CD4-positive, alpha-beta memory T cell (primary cell): ENCODE data around the gene SLFN12. TPM values are rescaled to one million over a fixed set of nuclear protein-coding genes. Genes with fewer than 3 reads are reported as not detected.

ENCODE experiments used
- CTCF ChIA-PET: fragments of 350-600 bp; sonication (Branson Sonifier 250); formaldehyde crosslinking; loops from one replicate; lab custom pipeline; 2021; ENCODE audit warnings: inconsistent platforms; ENCODE audit not compliant: partially characterized antibody; lab: Charles Lee
- POLR2A ChIA-PET: fragments of 350-600 bp; sonication (Branson Sonifier 250); formaldehyde crosslinking; loops from one replicate; lab custom pipeline; 2021; ENCODE audit not compliant: partially characterized antibody; lab: Charles Lee
- DNase-seq, 5 donors: peaks; one replicate each; pipeline versions ENCODE4 v3.0.0 to v3.0.0-alpha.2; 2020 to 2022; ENCODE audit warnings: mixed read lengths in 1 of 5
- H3K27ac ChIP-seq: one replicate; pipeline ENCODE4 v1.7.0; 2013; ENCODE audit warnings: low read depth, low read length
- H3K27me3 ChIP-seq: 2 replicates; pipeline ENCODE4 v1.7.0; 2013; ENCODE audit warnings: mild to moderate bottlenecking, low read length, moderate library complexity; ENCODE audit not compliant: insufficient read depth
- H3K36me3 ChIP-seq: 2 replicates; pipeline ENCODE4 v1.7.0; 2013; ENCODE audit warnings: mild to moderate bottlenecking, low read length, moderate library complexity; ENCODE audit not compliant: insufficient read depth
- H3K4me1 ChIP-seq: 2 replicates; pipeline ENCODE4 v1.7.0; 2013; ENCODE audit warnings: mild to moderate bottlenecking, low read length, moderate library complexity; ENCODE audit not compliant: insufficient read depth
- H3K4me3 ChIP-seq, 2 donors: one replicate each; pipeline ENCODE4 v1.7.0; 2013; ENCODE audit warnings: low read length in 2 of 2, mild to moderate bottlenecking in 1 of 2
- H3K9me3 ChIP-seq, 2 donors: one replicate each; pipeline ENCODE4 v1.7.0; 2013; ENCODE audit warnings: low read length in 2 of 2, control low read depth in 1 of 2; ENCODE audit not compliant: control insufficient read depth in 1 of 2
- H3K27ac Mint-ChIP-seq, 7 donors: one replicate each; pipeline ENCODE4 v1.8.0; 2020 to 2021; ENCODE audit warnings: mixed read lengths in 7 of 7, mild to moderate bottlenecking in 6 of 7, inconsistent platforms in 3 of 7, moderate library complexity in 3 of 7
- H3K27me3 Mint-ChIP-seq, 2 donors: one replicate each; pipeline ENCODE4 v1.8.0; 2020 to 2021; ENCODE audit warnings: mixed read lengths in 2 of 2
- H3K36me3 Mint-ChIP-seq, 2 donors: one replicate each; pipeline ENCODE4 v1.8.0; 2020 to 2021; ENCODE audit warnings: mixed read lengths in 2 of 2, inconsistent platforms in 1 of 2, mild to moderate bottlenecking in 1 of 2
- H3K4me1 Mint-ChIP-seq, 4 donors: one replicate each; pipeline ENCODE4 v1.8.0; 2020 to 2021; ENCODE audit warnings: mixed read lengths in 4 of 4, mild to moderate bottlenecking in 1 of 4
- H3K4me3 Mint-ChIP-seq, 8 donors: one replicate each; pipeline ENCODE4 v1.8.0; 2020 to 2021; ENCODE audit warnings: mixed read lengths in 8 of 8, mild to moderate bottlenecking in 7 of 8, moderate library complexity in 6 of 8, inconsistent platforms in 3 of 8
- H3K9me3 Mint-ChIP-seq, 8 donors: one replicate each; pipeline ENCODE4 v1.8.0; 2020 to 2021; ENCODE audit warnings: mixed read lengths in 8 of 8, mild to moderate bottlenecking in 5 of 8, inconsistent platforms in 3 of 8, moderate library complexity in 1 of 8
- intact Hi-C: fragments of 100-400 bp; cut with micrococcal nuclease; formaldehyde crosslinking; loops from one replicate; pipeline ENCODE4 v1.15.1; 2023
- polyA plus RNA-seq, 2 donors: library from polyadenylated mRNA; unstranded; fragments of 300-500 nt; fragmentation: Illumina TruSeq; gene quantifications; one replicate each; pipeline ENCODE4 v1.2.3, GENCODE V29; 2021
- total RNA-seq, 2 experiments: library from RNA; stranded (reverse); gene quantifications; one replicate each; pipeline ENCODE4 v1.2.3, GENCODE V29; 2021

SLFN12 gene
- 1 to 10 TPM; 6.5 to 8.9 TPM for total RNA-seq
- 1 to 10 TPM in 1 of 2 donors, under 1 TPM in 1; 0.75 to 2.0 TPM for polyA plus RNA-seq

DNA sequence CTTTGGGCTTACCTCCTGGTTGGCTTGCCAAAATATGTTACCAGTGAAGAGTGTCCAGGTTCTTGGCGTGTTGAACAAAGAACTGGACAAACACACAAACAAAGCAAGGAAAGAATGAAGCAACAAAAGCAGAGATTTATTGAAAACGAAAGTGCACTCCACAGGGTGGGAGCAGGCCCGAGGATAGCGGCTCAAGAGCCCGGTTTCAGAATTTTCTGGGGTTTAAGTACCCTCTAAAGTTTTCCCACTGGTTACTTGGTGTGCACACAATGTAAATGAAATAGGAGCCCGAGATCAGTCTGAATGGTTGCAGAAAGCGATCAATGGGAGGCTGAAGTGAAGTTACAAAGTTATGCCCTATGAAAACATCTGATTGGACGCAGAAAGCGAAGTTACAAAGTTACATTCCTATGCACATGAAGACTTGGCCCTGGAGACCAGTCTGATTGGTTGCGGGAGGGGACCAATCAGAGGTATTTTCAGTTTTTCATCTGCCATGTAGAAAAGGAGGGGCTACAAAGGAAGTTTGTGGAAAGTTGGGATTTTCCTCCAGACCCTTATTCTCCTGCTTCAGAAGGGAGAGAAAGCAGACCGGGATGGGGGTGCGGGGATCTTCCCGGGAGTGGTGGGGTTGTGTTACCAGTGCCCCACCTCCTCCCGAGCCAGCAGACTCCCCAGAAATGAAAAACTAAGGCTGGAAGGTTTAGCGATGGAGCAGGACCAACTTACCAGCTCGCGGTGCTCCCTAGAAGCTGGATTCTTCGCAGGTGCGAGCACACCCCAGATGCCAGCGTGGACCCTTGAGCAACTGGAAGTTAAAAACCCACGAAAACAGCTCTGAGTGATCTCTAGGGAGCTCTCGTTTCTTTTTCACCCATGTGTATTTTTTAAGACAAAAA is at the start of gene SLFN12:
Gene SLFN12 (minus strand): TSS at position 325 of the 899 bp plus-strand sequence. CDS start 9,472 bp downstream, outside the sequence.
- Mint-ChIP-seq H3K27ac (peak within 1 kb of the TSS; percentile 88 to 97 (median 94)), H3K4me1 (peaks cover 32 to 68% (median 48%) of the 10 kb centered on the region in 4 donors), H3K9me3 (peaks cover 0 to 2% (median 0%) of the 10 kb centered on the region in 8 donors), H3K4me3 (peak within 1 kb of the TSS; percentile 93 to 100 (median 97)), H3K27me3 (no peaks in the 10 kb centered on the region), H3K36me3 (peaks cover 0 to 8% of the 10 kb centered on the region in 2 donors)
- peak within 1 kb of the TSS; percentile 79 to 83 for H3K4me3 ChIP-seq
- no peaks in the 10 kb centered on the region for H3K27me3 ChIP-seq
- ChIA-PET CTCF (interaction anchor here (1.2 to 2.2 kb wide), 4 partner anchors 16 to 120 kb away, joined by 5 to 10 read pairs (median 8); partner anchors contain the start of gene SLFN13), POLR2A (interaction anchor here (0.8 to 2.6 kb wide), 13 partner anchors 12 to 189 kb away, joined by 3 to 39 read pairs (median 6); partner anchors contain the start of genes PEX12, SLFN11, SLFN12L and SLFN13)
- H3K27ac ChIP-seq: peak within 1 kb of the TSS; percentile 61
- peaks cover 44% of the 10 kb centered on the region for H3K4me1 ChIP-seq
- no peaks in the 10 kb centered on the region for H3K36me3 ChIP-seq
- peak; percentile 67 to 74 (median 72) for DNase-seq
- intact Hi-C loops: loop anchor here (2.0 kb wide), 4 partner anchors 54 to 120 kb away; partner anchors contain the start of gene SLFN11
- H3K9me3 ChIP-seq: no peaks in the 10 kb centered on the region

- Mint-ChIP-seq H3K4me1 (peaks cover 40 to 73% (median 49%) of the 10 kb centered on the region in 4 donors), H3K36me3 (peaks cover 78 to 79% of the 10 kb centered on the region in 2 donors), H3K4me3 (peak overlapping the region in 3 of 8 donors; percentile 18 to 59 (median 56)), H3K9me3 (peaks cover 0 to 18% (median 4%) of the 10 kb centered on the region in 8 donors), H3K27ac (peak overlapping the region in 3 of 7 donors; percentile 17 to 77 (median 29)), H3K27me3 (no peaks in the 10 kb centered on the region)
- no peak overlapping the region for H3K27ac ChIP-seq
- intact Hi-C loops: no loop called here
- no peaks in the 10 kb centered on the region for H3K9me3 ChIP-seq
- peaks cover 19% of the 10 kb centered on the region for H3K4me1 ChIP-seq
- peaks cover 18% of the 10 kb centered on the region for H3K36me3 ChIP-seq
- H3K4me3 ChIP-seq: no peak overlapping the region
- no peaks in the 10 kb centered on the region for H3K27me3 ChIP-seq
- no peak for DNase-seq
- POLR2A ChIA-PET: interaction anchor here (1.0 kb wide), 1 partner anchor 236 kb away, joined by 3 read pairs; the partner anchor contains the start of gene SLFN5
- CTCF ChIA-PET: interaction anchor here (0.5 to 1.4 kb wide), 2 partner anchors 18 to 57 kb away, joined by 3 read pairs; no protein-coding TSS in a partner anchor
These were observed 47.0 kb upstream of the SLFN12 start for GRCh38 chr17:35479271-35479670.

DNA sequence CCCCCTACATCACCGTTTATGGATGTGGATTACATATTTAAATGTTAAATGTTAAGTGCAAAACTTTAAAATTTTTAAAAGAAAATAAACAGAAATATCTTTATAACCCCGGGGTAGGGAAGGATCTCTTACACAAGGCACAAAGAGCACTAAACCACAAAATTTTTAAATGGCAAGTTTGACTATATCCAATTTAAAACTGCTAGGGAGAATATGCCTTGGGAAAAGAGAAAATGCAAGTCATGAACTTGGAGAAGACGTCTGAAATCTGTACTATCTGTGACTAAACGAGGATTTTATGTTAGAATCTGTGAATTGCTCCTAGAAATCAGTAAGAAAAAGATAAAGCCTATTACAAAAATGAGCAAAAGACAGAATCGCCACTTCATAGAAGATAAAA is 44.9 kb upstream of the SLFN12 start:
- peaks cover 36 to 61% (median 47%) of the 10 kb centered on the region in 4 donors for H3K4me1 Mint-ChIP-seq
- H3K36me3 ChIP-seq: peaks cover 19% of the 10 kb centered on the region
- H3K36me3 Mint-ChIP-seq: peaks cover 74 to 82% of the 10 kb centered on the region in 2 donors
- ChIA-PET POLR2A (interaction anchor here (1.4 kb wide), 1 partner anchor 10 kb away, joined by 6 read pairs; no protein-coding TSS in a partner anchor), CTCF (no interaction called here)
- no peaks in the 10 kb centered on the region for H3K27me3 Mint-ChIP-seq
- no peak overlapping the region for H3K4me3 ChIP-seq
- H3K9me3 ChIP-seq: no peaks in the 10 kb centered on the region
- H3K4me3 Mint-ChIP-seq: no peak overlapping the region
- no peaks in the 10 kb centered on the region for H3K27me3 ChIP-seq
- DNase-seq: no peak
- no peak overlapping the region for H3K27ac ChIP-seq
- peak overlapping the region in 1 of 7 donors; percentile 64 for H3K27ac Mint-ChIP-seq
- peaks cover 0 to 22% (median 7%) of the 10 kb centered on the region in 8 donors for H3K9me3 Mint-ChIP-seq
- H3K4me1 ChIP-seq: peaks cover 14% of the 10 kb centered on the region
- intact Hi-C loops: no loop called here

- Mint-ChIP-seq H3K9me3 (peaks cover 0 to 24% (median 12%) of the 10 kb centered on the region in 8 donors), H3K27ac (peak overlapping the region in 5 of 7 donors; percentile 19 to 89 (median 43)), H3K4me1 (peaks cover 41 to 62% (median 50%) of the 10 kb centered on the region in 4 donors), H3K4me3 (peak overlapping the region in 2 of 8 donors; percentile 10 to 15), H3K27me3 (no peaks in the 10 kb centered on the region), H3K36me3 (peaks cover 71 to 85% of the 10 kb centered on the region in 2 donors)
- H3K27ac ChIP-seq: no peak overlapping the region
- intact Hi-C loops: no loop called here
- POLR2A ChIA-PET: interaction anchor here (2.1 to 2.6 kb wide), 2 partner anchors 10 to 163 kb away, joined by 7 to 18 read pairs; no protein-coding TSS in a partner anchor
- CTCF ChIA-PET: interaction anchor here (1.1 kb wide), 1 partner anchor 11 kb away, joined by 3 read pairs; no protein-coding TSS in a partner anchor
- no peak overlapping the region for H3K4me3 ChIP-seq
- DNase-seq: no peak
- H3K27me3 ChIP-seq: no peaks in the 10 kb centered on the region
- peaks cover 19% of the 10 kb centered on the region for H3K36me3 ChIP-seq
- peaks cover 14% of the 10 kb centered on the region for H3K4me1 ChIP-seq
- H3K9me3 ChIP-seq: no peaks in the 10 kb centered on the region
These were observed 44.1 kb upstream of the SLFN12 start for GRCh38 chr17:35476283-35476820.

GRCh38 chr17:35468475-35468874 is 36.2 kb upstream of the SLFN12 start:
- H3K4me1 Mint-ChIP-seq: peaks cover 40 to 63% (median 50%) of the 10 kb centered on the region in 4 donors

GRCh38 chr17:35467824-35468223 is 35.5 kb upstream of the SLFN12 start:
- H3K36me3 Mint-ChIP-seq: peaks cover 30 to 44% of the 10 kb centered on the region in 2 donors
- peak in 4 of 5 donors; percentile 28 to 52 (median 40) for DNase-seq
- peaks cover 0 to 13% (median 10%) of the 10 kb centered on the region in 8 donors for H3K9me3 Mint-ChIP-seq
- Histone ChIP-seq H3K27me3 (no peaks in the 10 kb centered on the region), H3K9me3 (no peaks in the 10 kb centered on the region), H3K4me3 (no peak overlapping the region), H3K27ac (no peak overlapping the region), H3K36me3 (no peaks in the 10 kb centered on the region), H3K4me1 (peaks cover 34% of the 10 kb centered on the region)
- H3K27me3 Mint-ChIP-seq: no peaks in the 10 kb centered on the region
- H3K4me1 Mint-ChIP-seq: peaks cover 40 to 64% (median 50%) of the 10 kb centered on the region in 4 donors
- peak overlapping the region; percentile 65 to 92 (median 86) for H3K27ac Mint-ChIP-seq
- intact Hi-C loops: no loop called here
- ChIA-PET POLR2A (interaction anchor here (0.6 to 8.1 kb wide), 17 partner anchors 14 to 285 kb away, joined by 3 to 68 read pairs (median 3); partner anchors contain the start of genes AP2B1, SLFN11, SLFN12 and SLFN13), CTCF (interaction anchor here (0.8 to 2.4 kb wide), 5 partner anchors 20 to 156 kb away, joined by 3 to 13 read pairs (median 5); no protein-coding TSS in a partner anchor)
- H3K4me3 Mint-ChIP-seq: peak overlapping the region in 7 of 8 donors; percentile 17 to 68 (median 57)

More at GRCh38 chr17:35468475-35468874, 36.2 kb upstream of the SLFN12 start:
- H3K36me3 Mint-ChIP-seq: peaks cover 36 to 49% of the 10 kb centered on the region in 2 donors
- no peak for DNase-seq
- CTCF ChIA-PET: interaction anchor here (0.8 to 2.5 kb wide), 5 partner anchors 19 to 156 kb away, joined by 3 to 13 read pairs (median 5); partner anchors contain the start of gene SLFN13
- H3K4me1 ChIP-seq: peaks cover 34% of the 10 kb centered on the region
- no peaks in the 10 kb centered on the region for H3K27me3 Mint-ChIP-seq
- intact Hi-C loops: no loop called here
- peaks cover 0 to 17% (median 10%) of the 10 kb centered on the region in 8 donors for H3K9me3 Mint-ChIP-seq
- H3K4me3 ChIP-seq: no peak overlapping the region
- no peak overlapping the region for H3K27ac ChIP-seq
- no peaks in the 10 kb centered on the region for H3K9me3 ChIP-seq
- POLR2A ChIA-PET: interaction anchor here (0.6 to 8.1 kb wide), 14 partner anchors 14 to 286 kb away, joined by 3 to 68 read pairs (median 4); partner anchors contain the start of genes AP2B1, SLFN11, SLFN12 and SLFN13
- H3K27me3 ChIP-seq: no peaks in the 10 kb centered on the region
- H3K27ac Mint-ChIP-seq: peak overlapping the region; percentile 65 to 93 (median 84)
- H3K4me3 Mint-ChIP-seq: peak overlapping the region; percentile 5 to 67 (median 39)
- peaks cover under 1% of the 10 kb centered on the region for H3K36me3 ChIP-seq
